ENCODE data around the gene MBP.
A peak's percentile ranks its signal among the peaks of the same experiment; 100 is the strongest.

Gene MBP

DNA sequence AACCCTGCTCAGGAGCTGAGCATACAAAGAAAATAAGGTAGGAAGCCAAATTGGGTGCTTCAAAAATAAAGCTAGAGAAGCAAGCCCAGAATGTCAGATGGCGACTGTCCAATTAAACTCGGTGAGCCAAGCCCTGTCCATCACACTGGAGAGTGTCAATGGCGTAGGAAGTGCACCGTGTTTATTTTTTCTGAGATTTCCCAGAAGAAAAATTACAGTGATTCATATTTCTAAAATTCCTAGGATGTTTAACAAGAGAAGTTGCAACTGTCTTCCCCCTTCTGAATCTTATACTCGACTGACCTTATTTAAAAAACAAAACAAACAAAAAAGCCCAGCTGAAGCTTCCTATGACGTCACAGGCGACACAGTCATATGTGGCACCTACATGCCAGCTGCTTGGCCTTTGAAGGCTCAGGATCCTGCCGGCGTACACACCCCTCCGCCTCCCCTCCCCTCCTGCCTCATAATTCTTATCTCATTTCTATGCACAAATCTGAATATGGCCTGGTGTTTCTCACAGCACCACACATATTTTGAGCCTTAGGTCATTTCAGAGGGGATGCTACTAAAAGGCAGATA lies 60.8 kb downstream of the MBP start:
- peak; percentile 44 for ATAC-seq
- TF ChIP-seq CSDC2 (CRISPR knock-in tag; IDR thresholded peaks at IDR 0.05) (0 out of 2 replicates have a peak, but pooled peaks have one; percentile 28), ZFP30 (CRISPR knock-in tag; IDR thresholded peaks at IDR 0.05) (no peak), ISL1 (CRISPR knock-in tag; IDR thresholded peaks at IDR 0.05) (peak; percentile 30; the same call in 1 of the 2 replicates)
- TF ChIP-seq, protein P1, sequence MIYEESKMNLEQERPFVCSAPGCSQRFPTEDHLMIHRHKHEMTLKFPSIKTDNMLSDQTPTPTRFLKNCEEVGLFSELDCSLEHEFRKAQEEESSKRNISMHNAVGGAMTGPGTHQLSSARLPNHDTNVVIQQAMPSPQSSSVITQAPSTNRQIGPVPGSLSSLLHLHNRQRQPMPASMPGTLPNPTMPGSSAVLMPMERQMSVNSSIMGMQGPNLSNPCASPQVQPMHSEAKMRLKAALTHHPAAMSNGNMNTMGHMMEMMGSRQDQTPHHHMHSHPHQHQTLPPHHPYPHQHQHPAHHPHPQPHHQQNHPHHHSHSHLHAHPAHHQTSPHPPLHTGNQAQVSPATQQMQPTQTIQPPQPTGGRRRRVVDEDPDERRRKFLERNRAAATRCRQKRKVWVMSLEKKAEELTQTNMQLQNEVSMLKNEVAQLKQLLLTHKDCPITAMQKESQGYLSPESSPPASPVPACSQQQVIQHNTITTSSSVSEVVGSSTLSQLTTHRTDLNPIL (CRISPR knock-in tag; IDR thresholded peaks at IDR 0.05; ENCODE audit: low read depth), result 0 out of 2 replicates have a peak, but pooled peaks have one; percentile 47

GRCh38 chr18:77071061-77071460 lies 61.5 kb downstream of the MBP start:
- no peak for ATAC-seq
- no peak for TF ChIP-seq CSDC2 (CRISPR knock-in tag; IDR thresholded peaks at IDR 0.05)
- TF ChIP-seq ZC3H10 (CRISPR knock-in tag; IDR thresholded peaks at IDR 0.05), result no peak
- no peak for TF ChIP-seq GLIS3 (CRISPR knock-in tag; IDR thresholded peaks at IDR 0.05)
- TF ChIP-seq ZFP30 (CRISPR knock-in tag; IDR thresholded peaks at IDR 0.05), result no peak
- TF ChIP-seq ESRRG (CRISPR knock-in tag; IDR thresholded peaks at IDR 0.05), result no peak
- TF ChIP-seq ZFP3 (CRISPR knock-in tag; IDR thresholded peaks at IDR 0.05), result no peak
- no peak for TF ChIP-seq ZNF565 (CRISPR knock-in tag; conservative IDR thresholded peaks at IDR 0.05; ENCODE audit: low read depth)
- no peak for TF ChIP-seq ZNF8 (CRISPR knock-in tag; IDR thresholded peaks at IDR 0.05)
- TF ChIP-seq ISL1 (CRISPR knock-in tag; IDR thresholded peaks at IDR 0.05), result no peak
- no peak for TF ChIP-seq TCF4 (CRISPR knock-in tag; IDR thresholded peaks at IDR 0.05; ENCODE audit: borderline replicate concordance)
- TF ChIP-seq SNAI2 (CRISPR knock-in tag; IDR thresholded peaks at IDR 0.05), result no peak
- TF ChIP-seq PPARA (CRISPR knock-in tag; IDR thresholded peaks at IDR 0.05; ENCODE audit: borderline replicate concordance), result no peak
- TF ChIP-seq CSRNP3 (CRISPR knock-in tag; IDR thresholded peaks at IDR 0.05), result no peak
- TF ChIP-seq, protein P2, sequence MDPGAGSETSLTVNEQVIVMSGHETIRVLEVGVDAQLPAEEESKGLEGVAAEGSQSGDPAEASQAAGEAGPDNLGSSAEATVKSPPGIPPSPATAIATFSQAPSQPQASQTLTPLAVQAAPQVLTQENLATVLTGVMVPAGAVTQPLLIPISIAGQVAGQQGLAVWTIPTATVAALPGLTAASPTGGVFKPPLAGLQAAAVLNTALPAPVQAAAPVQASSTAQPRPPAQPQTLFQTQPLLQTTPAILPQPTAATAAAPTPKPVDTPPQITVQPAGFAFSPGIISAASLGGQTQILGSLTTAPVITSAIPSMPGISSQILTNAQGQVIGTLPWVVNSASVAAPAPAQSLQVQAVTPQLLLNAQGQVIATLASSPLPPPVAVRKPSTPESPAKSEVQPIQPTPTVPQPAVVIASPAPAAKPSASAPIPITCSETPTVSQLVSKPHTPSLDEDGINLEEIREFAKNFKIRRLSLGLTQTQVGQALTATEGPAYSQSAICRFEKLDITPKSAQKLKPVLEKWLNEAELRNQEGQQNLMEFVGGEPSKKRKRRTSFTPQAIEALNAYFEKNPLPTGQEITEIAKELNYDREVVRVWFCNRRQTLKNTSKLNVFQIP (CRISPR knock-in tag; IDR thresholded peaks at IDR 0.05; ENCODE audit: borderline replicate concordance, low read depth), result no peak
- TF ChIP-seq, protein P1 (CRISPR knock-in tag; IDR thresholded peaks at IDR 0.05; ENCODE audit: low read depth), result no peak
- no peak for TF ChIP-seq RARB (CRISPR knock-in tag; IDR thresholded peaks at IDR 0.05)
- TF ChIP-seq ZNF70 (CRISPR knock-in tag; IDR thresholded peaks at IDR 0.05), result no peak
- no peak for TF ChIP-seq TOX (CRISPR knock-in tag; IDR thresholded peaks at IDR 0.05; ENCODE audit: borderline replicate concordance)

- ATAC-seq, result no peak
- TF ChIP-seq, protein P1 (CRISPR knock-in tag; IDR thresholded peaks at IDR 0.05; ENCODE audit: low read depth), result no peak
- TF ChIP-seq CSRNP3 (CRISPR knock-in tag; IDR thresholded peaks at IDR 0.05) (no peak), ARNTL (CRISPR knock-in tag; IDR thresholded peaks at IDR 0.05; ENCODE audit: borderline replicate concordance, low read depth) (no peak), BACH2 (CRISPR knock-in tag; IDR thresholded peaks at IDR 0.05; ENCODE audit: borderline replicate concordance) (no peak), ZNF565 (CRISPR knock-in tag; conservative IDR thresholded peaks at IDR 0.05; ENCODE audit: low read depth) (no peak), GLIS3 (CRISPR knock-in tag; IDR thresholded peaks at IDR 0.05) (no peak), ZFP30 (CRISPR knock-in tag; IDR thresholded peaks at IDR 0.05) (no peak), ZNF8 (CRISPR knock-in tag; IDR thresholded peaks at IDR 0.05) (no peak), ZC3H10 (CRISPR knock-in tag; IDR thresholded peaks at IDR 0.05) (no peak), ZFP3 (CRISPR knock-in tag; IDR thresholded peaks at IDR 0.05) (no peak), OSR1 (CRISPR knock-in tag; IDR thresholded peaks at IDR 0.05) (no peak), RARB (CRISPR knock-in tag; IDR thresholded peaks at IDR 0.05) (no peak), ISL1 (CRISPR knock-in tag; IDR thresholded peaks at IDR 0.05) (no peak), PATZ1 (CRISPR knock-in tag; IDR thresholded peaks at IDR 0.05; ENCODE audit: borderline replicate concordance) (no peak), PPARA (CRISPR knock-in tag; IDR thresholded peaks at IDR 0.05; ENCODE audit: borderline replicate concordance) (no peak), TCF4 (CRISPR knock-in tag; IDR thresholded peaks at IDR 0.05; ENCODE audit: borderline replicate concordance) (no peak), CSDC2 (CRISPR knock-in tag; IDR thresholded peaks at IDR 0.05) (no peak)
- TF ChIP-seq, protein P3, sequence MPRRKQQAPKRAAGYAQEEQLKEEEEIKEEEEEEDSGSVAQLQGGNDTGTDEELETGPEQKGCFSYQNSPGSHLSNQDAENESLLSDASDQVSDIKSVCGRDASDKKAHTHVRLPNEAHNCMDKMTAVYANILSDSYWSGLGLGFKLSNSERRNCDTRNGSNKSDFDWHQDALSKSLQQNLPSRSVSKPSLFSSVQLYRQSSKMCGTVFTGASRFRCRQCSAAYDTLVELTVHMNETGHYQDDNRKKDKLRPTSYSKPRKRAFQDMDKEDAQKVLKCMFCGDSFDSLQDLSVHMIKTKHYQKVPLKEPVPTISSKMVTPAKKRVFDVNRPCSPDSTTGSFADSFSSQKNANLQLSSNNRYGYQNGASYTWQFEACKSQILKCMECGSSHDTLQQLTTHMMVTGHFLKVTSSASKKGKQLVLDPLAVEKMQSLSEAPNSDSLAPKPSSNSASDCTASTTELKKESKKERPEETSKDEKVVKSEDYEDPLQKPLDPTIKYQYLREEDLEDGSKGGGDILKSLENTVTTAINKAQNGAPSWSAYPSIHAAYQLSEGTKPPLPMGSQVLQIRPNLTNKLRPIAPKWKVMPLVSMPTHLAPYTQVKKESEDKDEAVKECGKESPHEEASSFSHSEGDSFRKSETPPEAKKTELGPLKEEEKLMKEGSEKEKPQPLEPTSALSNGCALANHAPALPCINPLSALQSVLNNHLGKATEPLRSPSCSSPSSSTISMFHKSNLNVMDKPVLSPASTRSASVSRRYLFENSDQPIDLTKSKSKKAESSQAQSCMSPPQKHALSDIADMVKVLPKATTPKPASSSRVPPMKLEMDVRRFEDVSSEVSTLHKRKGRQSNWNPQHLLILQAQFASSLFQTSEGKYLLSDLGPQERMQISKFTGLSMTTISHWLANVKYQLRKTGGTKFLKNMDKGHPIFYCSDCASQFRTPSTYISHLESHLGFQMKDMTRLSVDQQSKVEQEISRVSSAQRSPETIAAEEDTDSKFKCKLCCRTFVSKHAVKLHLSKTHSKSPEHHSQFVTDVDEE (CRISPR knock-in tag; IDR thresholded peaks at IDR 0.05), result no peak
Measured at GRCh38 chr18:77070627-77071026, 62.0 kb downstream of the MBP start.

All from SK-N-SH treated with all-trans-retinoic acid at 6 μM for 48 hours (cell line).